ENCODE results near the gene AARS2.

Gene AARS2

GRCh38 chr6:44298864-44299263, 14.3 kb downstream of the AARS2 start:
- no peak for DNase-seq

GRCh38 chr6:44298055-44298803, 14.9 kb downstream of the AARS2 start:
- DNase-seq, result no peak

GRCh38 chr6:44297063-44298038, 15.8 kb downstream of the AARS2 start:
- no peak for DNase-seq

GRCh38 chr6:44294832-44295791, 18.0 kb downstream of the AARS2 start:
- DNase-seq, result no peak

GRCh38 chr6:44292661-44293365, 20.3 kb downstream of the AARS2 start:
- DNase-seq, result no peak

- DNase-seq, result no peak
These were observed 21.3 kb downstream of the AARS2 start for GRCh38 chr6:44291841-44292240.

- DNase-seq, result no peak
These were observed 23.4 kb downstream of the AARS2 start for GRCh38 chr6:44289726-44290260.

- no peak for DNase-seq
These were observed 26.4 kb downstream of the AARS2 start for GRCh38 chr6:44286747-44287146.

- DNase-seq, result no peak
These were observed 26.9 kb downstream of the AARS2 start for GRCh38 chr6:44286285-44286565.

GRCh38 chr6:44285552-44286284, 27.4 kb downstream of the AARS2 start:
- DNase-seq, result no peak

GRCh38 chr6:44284867-44285266, 28.3 kb downstream of the AARS2 start:
- no peak for DNase-seq

GRCh38 chr6:44284121-44284520, 29.0 kb downstream of the AARS2 start:
- DNase-seq, result no peak

- DNase-seq, result no peak
These were observed 34.1 kb downstream of the AARS2 start for GRCh38 chr6:44278774-44279697.

GRCh38 chr6:44278315-44278714, 34.8 kb downstream of the AARS2 start:
- DNase-seq, result no peak

GRCh38 chr6:44277763-44278162, 35.4 kb downstream of the AARS2 start:
- DNase-seq, result no peak

GRCh38 chr6:44276667-44277640, 36.2 kb downstream of the AARS2 start:
- DNase-seq, result no peak

- DNase-seq, result no peak
These were observed 37.1 kb downstream of the AARS2 start for GRCh38 chr6:44275749-44276648.

GRCh38 chr6:44275271-44275748, 37.8 kb downstream of the AARS2 start:
- no peak for DNase-seq

Data from NCI-H2029 treated with DMSO at 0.1 percent for 48 hours (cell line).